Measurements from ENCODE around the gene SORL1.
A peak's percentile ranks its signal among the peaks of the same experiment; 100 is the strongest.

SORL1 gene

DNA sequence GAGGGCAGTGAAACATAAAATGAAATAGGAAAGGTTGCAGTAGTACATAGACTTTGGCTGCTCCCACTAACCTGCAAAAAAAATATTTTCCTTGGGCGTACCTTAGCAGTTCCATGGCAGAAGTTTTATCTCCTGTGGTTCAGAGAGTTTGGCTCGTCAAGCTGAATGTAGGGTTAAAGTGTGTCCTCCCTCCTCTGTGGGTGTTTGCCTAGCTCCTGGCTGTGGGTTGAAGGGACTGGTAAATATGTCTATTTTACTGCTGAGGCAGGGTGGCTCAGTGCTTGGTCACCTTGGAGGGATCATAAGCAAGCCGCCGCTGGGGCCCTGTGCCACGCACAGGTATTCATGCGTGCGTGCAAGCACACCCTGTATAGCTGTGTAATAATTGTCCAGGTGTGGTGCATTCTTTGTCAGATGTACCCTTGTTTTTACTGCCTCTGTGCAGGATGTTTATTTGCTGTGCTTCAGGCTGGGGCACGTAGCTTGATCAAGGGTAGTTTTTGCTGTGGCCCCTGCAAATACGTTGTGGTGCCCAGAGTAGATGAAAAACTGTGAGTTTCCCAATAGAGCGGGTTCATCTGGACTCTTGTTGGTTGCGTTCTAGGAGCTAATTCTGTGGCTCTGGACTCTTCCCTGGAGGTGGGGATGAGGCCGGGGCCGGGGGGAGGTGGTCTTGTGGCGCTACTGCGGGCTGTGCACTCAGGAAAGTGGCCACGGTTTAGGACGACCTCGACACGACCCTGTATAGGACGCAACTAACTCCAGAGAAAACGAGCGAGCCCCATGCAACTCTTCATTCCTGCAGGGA, 732 bp upstream of the SORL1 start:
- DNase-seq, result no peak

DNA sequence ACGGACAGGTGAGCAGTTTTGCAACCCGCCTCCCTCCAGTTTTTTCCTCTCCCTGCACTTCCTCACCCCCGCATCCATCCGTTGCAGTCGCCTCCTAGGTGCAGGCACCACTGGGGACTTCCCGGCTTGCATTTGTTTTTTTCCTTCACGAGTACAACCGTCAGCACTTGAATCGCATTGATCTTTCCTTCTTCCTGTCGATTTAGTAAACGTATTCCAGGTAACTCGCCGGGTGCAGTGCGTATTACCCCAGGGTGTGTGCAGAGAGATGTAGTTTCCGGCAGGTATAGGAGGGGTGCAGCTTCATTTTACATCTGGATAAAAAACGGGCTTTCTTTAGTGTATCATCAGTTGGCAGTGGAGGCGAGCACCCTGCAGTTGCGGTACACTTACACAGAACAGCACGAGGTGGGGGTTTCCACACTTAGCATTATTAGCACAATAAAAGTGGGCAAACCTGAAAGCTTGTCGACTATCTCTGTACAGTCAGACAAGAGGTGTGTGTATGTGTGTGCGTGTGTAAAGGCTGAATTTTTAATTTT, 566 bp downstream of the SORL1 start, which contains the start of gene SORL1-AS1:
SORL1-AS1 (minus strand) TSS at position 359 of the 542 bp plus-strand sequence.
- DNase-seq, result no peak

DNA sequence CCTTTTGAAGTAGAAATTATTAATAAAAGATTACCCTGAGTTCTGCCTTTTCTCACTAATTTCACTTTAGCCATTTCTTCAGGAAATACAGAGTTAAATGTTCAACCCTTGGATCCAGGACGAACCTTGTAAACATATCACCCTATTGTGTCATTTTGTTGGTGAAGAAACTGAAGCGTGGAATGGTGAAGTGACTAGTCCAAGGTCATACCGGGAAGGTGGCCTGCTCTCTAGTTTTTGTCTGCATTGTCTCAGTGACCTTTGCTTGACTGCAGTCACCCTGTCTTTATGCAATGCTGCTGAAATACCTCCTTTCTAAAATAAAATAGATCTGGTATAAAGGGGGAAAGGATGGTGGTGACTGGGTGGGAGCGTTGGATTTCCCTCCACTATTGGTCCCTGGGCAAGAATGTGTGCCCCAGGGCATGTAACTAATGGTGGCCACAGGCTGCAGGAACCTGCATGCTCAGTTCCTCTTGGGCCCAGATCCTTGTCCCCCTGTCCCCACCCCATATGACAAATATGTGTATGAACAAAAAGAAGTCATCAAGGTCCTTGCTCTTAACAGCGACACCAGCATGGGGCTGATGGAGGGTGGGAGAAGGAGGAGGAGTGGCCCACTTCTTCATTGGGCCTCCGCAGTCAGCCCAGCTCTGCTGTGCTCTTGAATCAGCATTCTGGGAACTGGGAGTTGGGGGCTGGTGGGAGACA, 1.6 kb downstream of the SORL1 start:
- no peak for DNase-seq

DNA sequence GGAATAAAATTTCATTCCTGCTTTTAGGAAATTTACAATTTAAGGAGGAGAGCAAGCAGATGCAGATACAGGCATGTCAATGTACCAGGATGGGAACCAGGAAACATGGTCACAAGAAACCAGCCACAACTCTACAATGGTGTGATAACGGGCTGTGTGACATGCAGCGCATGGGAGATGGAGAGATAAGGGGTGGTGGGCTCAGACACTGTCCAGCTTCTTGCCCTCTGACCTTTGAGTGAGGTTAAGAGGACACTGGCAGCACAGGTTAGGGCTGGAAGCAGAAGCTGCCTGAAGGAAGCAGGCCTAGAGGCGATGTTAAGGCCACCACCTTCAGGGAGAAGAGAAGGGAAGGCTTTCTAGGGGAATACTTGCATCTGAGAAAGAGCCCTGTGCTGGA, 3.0 kb downstream of the SORL1 start:
- DNase-seq, result no peak

DNA sequence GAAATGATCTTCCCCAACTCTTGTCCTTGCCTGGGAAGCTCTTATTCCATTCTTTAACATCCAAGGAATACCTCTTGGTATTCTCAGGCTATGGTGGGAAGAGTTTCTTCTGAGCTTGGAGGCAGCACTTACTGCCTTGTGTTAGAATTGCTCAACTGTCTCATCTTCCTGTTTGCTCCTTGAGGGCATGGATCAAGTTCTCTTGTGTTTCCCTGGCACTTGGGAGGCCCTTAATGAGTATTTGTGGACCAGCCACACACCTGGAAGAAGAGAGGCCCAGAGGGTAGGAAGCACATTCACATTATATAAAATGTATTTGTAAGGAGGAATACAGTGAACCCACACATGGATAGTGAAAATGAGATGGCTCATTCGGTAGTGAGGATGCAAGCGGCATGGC, 4.0 kb downstream of the SORL1 start:
- DNase-seq, result no peak

DNA sequence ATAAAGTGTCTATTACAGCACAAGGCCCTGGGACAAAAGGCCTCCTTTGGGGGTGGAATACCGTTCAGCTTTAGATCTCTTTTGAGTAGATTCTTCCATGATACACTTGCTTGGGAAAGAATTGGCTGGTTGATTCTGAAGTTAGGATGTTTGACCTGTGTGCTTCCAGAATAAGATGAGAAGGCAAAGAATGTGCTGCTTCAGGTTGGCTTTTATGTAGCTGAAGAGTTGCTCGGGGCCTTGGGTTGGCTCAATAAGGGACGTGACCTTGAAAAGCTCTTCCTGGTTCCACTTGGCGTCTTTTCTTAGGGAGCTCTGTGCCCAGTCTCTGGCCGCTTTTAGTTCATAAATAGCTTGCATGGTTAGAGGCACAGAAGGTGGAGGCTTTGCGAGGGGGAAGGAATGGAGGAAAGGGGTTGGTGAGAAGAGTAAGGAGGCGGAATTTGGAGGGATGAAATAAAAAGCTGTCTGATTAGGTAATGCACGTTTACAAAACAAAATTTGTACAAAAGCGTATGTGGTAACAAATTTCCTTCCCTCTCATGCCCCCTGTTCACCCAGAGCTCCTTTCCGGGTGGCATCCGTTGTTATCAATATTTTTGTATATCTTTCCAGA, 4.8 kb downstream of the SORL1 start:
- DNase-seq, result no peak

DNA sequence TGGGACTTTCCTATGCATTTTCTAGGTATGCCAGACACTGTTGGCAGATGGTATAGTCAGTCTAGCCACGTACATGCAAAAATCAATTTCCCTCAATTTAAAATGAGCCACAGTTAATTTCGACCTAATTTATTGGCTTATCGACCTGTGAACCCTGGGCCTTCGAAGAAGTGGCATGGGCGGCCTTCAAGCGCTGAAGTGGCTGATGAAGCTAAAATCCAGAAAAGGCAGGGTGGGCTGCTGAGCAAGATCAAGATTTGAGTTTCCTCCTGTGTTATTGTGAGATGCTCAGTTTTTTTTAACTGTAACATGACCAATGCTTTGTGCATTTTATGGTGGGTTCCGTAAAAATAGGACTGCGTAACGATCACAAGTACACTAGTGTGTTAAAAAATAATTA, 6.4 kb downstream of the SORL1 start:
- no peak for DNase-seq

DNA sequence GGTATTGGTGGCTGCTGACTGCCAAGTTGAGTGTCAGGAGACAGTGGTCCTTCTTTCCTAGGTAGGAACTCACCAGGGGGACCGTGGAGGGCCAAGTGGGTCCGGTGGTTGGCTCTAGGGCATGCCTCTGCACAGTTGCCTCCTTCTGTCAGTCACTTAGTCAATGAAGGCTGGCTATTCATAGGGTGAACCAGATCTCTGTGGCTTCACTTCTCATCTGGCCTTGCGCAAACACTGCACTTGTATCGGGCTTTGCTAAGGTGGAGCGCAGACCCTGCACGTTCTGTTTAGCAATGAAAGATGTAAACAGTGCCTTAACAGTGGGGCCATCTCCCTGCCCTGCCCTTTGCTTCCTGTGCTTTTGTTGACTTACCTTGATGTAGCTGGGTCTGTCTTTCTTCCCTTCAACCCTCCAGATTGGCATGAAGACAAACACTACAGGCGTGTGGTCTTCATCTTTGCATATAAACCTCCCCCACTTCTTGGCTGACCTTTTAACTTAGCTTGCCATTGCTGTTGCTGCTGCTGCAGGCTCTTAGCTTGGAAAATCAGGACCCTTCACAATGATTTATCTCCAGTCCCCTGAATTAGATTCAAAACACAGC, 7.4 kb downstream of the SORL1 start:
- DNase-seq, result peak; percentile 38

DNA sequence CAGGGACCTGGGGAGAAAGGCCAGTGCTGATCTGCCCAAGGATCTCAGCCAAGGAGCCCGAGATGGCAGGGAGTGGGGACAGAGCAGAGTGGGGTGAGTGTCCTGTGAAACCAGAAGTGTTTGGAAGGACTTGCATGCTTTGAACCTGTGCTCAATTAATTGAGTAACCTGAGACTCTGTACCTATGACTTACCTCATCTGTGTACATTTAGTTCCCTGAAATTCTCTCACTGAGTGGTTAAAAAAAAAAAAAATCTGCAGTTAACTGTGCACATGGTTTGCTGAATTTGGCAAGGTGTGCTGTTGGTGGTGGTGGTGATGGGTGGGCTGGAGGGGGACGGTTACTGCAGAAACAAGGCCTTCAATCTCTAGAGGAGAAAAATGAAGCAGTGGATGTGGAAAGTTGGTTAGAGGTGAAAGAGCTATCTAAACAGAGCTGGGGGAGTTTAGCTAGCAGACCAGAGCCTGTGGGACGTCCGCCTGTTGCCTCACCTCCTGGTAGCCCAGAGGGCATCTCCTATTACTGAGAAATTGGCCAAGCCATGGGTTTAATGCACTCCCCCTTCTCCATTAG, 8.9 kb downstream of the SORL1 start:
- no peak for DNase-seq

DNA sequence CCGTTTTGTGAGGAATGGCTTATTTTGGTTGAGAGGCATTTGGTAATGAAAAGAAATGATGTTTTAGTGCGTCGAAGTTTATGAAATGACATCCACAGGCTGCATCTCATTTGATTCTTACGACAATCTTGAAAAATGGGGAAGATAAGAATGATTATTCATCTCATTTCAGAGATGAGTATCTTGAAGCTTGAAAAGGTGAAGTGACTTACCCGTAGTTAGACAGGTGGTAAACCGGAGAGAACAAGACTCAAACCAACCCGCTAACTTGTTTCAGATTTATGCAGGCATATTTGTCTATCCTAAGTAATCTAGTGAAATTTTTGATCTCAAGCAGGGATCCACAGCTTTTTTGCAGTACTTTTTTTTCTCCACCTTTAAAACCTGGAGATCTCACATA, 9.7 kb downstream of the SORL1 start:
- no peak for DNase-seq

DNA sequence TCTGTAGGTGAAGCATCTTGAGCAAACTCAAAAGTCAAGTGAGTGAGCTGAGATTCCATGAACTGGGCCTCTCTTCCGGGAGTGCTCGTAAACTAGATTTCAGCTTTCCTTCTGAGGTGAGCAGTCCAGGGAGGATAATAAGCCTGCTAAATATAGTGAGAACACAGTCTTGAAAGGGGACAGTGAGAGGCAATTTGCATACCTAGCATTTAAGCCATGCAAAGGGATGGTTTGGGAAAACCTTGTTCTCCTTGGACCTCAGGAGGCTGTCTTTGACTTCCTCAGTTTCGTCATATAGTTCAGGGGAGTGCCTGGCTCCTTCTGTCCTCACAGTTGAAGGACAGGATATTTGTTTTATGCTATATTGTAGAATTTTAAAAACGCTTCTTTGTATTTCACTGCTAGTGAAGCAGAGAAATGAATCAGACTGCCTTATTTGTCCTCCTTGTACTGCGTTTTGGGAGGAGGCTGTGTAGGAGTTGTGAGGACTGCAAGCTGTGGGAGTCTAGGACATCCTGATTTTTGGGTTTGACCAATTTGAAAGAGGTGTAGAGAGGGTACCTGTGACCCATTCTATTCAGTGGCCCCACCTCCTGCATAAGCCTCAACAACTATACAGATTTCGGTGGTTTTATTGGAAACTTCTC, 11.7 kb downstream of the SORL1 start:
- no peak for DNase-seq

DNA sequence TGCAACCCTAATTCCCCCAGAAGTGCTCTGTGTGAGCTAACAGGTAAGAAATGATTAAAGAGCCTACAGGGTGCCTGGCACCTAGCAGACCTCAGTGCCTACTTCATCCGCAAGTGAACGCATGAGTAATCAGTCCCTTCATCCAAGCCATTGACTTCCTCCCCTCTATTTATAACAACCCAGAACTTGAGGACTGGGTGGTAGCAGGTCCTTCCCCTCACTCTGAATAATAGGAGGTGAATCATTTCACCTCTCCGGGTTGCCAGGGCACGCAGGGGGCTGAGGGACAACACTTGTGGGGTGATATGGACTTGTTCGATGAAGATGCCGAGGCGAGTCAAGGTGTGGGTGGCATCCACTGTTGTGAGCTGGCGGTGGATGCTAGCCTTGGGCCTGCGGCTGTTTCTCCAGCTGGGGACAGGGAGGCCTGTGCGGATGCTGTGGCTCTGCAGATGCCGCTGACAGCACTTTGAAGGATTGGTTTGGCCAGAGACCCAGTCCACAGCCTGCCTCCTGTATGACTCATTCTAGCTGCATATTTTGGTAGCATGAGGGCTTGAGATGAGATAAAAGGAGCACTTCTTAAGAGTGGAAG, 12.3 kb downstream of the SORL1 start:
- DNase-seq, result peak; percentile 87

DNA sequence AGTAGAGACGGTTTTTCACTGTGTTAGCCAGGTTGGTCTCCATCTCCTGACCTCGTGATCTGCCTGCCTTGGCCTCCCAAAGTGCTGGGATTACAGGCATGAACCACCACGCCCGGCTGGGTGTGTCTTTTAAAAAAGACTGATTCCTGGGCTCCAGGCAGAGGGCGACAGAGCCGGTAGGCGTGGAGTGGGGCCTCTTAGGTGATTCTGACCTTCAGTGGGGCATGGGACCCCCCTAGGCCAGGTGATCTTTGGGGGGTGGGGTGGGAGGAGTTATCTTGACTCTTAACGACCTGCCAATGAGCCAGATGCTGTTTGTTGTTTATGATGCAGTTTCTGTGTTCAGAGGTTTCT, 13.6 kb downstream of the SORL1 start:
- DNase-seq, result no peak

DNA sequence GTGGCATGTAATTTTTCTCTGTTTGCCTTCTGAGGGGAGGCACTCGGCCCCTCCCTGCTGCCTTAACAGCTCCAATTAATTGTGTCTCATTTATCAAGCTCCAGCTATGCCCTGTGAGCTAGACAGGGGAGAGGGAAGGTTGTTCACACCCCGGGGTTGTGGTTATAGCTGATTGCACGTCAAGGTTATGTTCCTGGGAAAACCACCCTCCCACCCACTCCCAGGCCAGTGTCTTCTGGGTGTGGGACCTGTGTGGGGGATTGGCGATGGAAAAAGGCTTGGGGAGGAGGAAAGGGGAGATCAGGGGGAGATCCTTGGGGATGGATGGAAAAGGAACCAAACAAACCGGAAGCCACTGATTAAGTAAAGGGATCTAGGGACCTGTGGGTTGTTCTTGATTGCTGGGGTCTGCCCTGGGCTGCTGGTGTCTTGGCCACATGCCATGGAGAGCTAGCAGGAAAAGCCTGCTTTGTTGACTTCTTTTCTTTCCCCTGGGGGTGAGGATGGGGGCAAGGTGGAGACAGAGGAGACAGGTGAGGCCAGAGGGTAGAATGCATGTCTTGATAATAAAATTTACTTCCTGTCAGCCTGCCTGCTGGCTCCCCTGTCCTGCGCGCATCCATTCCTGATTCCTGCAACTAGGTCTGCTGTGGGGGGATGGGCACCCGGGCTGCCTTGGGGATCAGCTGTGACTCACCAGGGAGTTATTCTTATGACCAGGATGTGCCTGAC, 14.1 kb downstream of the SORL1 start:
- peak; percentile 37 for DNase-seq

DNA sequence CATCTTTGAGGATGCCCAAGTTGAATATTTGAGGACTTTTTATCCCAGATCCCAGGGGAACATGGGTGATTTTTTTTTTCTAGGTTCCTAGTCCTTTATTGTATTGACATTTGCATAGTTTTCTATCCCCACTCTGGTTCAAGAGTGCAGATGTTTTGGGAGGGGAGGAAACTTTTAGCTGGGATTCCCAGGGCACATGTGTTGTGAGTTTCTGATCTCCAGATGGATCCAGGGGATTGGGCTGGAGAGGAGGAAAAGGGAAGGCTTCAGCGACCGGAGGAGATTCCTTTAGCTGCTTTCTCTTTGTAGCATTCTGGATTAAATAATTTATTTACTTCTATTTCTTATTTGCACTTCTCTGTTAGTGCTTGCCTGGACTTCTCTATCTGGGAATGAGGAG, 15.4 kb downstream of the SORL1 start:
- DNase-seq, result no peak

DNA sequence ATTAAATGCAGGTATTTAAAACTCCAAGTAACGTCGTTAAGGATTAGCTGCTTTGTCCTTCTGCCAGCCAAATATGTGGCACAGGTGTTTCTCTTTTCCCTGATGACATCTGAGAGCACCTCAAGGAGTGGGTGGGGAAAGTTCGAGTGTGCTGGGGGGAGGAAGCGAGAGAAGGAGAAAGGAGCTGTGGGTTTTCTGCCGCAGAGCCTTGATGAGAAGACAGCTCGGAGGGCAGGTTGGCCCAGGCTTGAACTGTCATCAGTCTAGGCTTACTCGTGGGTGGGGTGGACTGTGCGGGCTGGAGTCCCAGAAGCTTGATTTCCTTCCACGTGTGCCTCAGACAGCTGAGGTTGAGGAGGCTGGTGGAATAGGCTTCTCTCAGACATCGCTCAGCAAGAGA, 15.9 kb downstream of the SORL1 start:
- DNase-seq, result no peak

DNA sequence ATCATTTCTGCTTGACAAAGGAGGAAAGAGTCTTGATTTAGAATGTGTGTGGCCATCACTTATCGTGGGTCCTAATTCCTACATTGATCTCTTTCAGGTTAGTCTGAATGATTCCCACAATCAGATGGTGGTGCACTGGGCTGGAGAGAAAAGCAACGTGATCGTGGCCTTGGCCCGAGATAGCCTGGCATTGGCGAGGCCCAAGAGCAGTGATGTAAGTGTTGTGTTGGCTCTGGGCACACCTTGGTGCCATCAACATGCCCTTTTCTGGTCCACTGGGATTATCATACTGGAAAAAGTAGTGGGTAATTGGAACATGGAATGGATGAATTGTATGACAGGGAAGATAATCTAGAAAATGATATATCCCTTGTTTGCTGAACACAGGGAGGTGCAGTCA, 17.8 kb downstream of the SORL1 start:
- DNase-seq, result no peak

DNA sequence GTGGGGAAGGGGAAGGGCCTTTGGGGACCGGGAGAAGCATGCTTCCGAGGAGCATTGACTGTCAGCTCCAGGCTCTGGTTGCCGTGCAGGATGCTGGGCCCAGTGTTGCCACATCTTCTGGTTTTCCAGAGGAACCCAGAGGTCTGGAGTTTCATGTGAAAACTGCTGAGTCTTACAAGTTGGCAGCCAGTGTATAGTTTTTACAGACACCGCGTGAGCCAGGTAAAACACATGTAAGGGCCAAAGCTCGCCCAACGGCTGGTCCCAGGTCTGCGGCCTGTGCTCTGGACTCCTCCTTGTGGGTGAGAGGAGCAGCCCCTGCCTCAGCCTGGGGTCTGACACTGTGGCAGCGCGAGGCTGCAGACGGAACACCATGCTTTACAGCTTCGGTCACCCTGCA, 19.1 kb downstream of the SORL1 start:
- no peak for DNase-seq

DNA sequence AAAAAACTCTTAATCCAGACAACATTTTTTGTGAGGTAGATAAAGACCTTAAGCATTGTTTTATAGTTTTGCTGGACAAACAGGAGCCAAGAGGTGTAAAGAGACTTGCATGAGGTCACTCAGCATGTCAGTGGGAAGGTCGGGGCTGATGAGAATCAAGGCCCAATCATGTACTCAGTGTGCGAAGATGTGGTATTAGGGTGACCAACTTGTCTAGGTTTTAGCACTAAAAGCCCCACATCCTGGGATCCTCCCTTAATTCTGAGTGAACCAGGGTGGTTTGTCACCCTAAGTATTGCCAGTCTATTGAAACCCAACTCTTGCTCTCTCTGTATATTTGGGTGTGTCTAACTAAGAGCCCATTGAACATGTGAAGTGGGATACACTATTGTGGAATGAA, 20.2 kb downstream of the SORL1 start:
- no peak for DNase-seq

DNA sequence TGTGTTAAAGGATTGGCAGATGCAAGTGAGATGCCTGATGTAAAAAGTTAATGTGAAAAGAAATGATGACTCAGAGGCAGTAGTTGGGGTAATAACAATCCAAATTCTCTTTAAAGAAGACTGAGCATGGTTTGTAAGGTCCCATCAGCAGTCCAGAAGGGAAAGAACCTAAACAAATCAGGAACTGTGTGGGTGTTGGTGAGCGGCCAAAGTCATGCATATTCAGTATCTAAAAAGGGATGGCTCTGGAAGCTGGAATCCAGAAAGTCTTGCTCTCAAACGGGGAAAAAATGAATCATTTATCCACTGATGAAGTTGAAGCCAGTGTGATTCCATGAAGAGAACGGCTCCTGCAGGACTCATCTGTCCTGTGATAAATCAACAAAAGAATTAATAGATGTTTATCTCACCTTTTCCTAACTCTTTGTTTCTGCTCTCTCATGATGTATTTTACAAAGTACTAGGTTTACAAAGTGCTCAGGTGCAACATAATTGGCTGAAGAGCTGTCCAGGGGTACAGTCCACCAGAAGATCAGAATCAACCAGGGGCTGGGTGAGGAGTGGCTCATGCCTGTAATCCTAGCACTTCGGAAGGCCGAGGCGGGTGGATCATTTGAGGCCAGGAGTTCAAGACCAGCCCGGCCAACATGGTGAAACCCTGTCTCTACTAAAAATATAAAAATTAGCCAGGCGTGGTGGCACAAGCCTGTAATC, 21.1 kb downstream of the SORL1 start:
- no peak for DNase-seq

DNA sequence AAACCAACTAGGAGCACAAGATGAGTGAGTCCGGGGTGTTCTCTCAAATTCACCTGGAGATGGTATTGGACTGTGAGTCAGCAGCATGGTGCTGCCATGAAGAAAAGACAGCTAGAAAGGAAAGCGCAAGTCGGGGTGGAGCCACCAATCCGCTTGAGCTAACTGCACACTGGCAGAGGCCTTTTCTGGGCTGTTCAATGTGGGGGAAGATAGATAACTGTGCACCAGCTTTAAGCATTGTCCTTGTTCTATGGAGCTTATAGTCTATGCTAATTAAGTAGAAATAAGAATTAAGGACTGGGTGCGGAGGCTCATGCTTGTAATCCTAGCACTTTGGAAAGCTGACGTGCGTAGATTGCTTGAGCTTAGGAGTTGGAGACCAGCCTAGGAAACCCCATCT, 22.6 kb downstream of the SORL1 start:
- DNase-seq, result no peak

Measured in MV-4-11 (cell line).